K562 (cell line): ENCODE measurements around the gene LRRC3B.

Experiments
- CTCF ChIP-seq, 3 experiments: IDR thresholded peaks in 2 of 3; conservative IDR thresholded peaks in 1 of 3; 2 replicates each; pipeline ENCODE4 v1.5.1; 2011 to 2012; ENCODE audit warnings: low read length in 3 of 3, mild to moderate bottlenecking in 3 of 3, control low read depth in 2 of 3, improper control_type of control experiment in 1 of 3, inconsistent platforms in 1 of 3, low read depth in 1 of 3, mixed read lengths in 1 of 3, moderate library complexity in 1 of 3; ENCODE audit not compliant: insufficient read depth in 2 of 3
- GTF3C2 ChIP-seq: IDR thresholded peaks from 3 replicates; pipeline ENCODE4 v1.6.1; 2011; ENCODE audit warnings: borderline replicate concordance, mild to moderate bottlenecking, moderate library complexity; ENCODE audit not compliant: insufficient read length; ENCODE audit errors: extremely low read depth
- HNRNPL ChIP-seq: fragments of 200-400 bp; formaldehyde crosslinking; IDR thresholded peaks from 2 replicates; pipeline ENCODE4 v1.6.1; 2017; ENCODE audit warnings: low read depth, mild to moderate bottlenecking, low read length
- MAFK ChIP-seq: IDR thresholded peaks from 2 replicates; pipeline ENCODE4 v1.6.1; 2011; ENCODE audit warnings: low read length, improper control_type of control experiment
- POLR2AphosphoS5 ChIP-seq: IDR thresholded peaks from 2 replicates; pipeline ENCODE4 v1.6.1; 2011; ENCODE audit warnings: mild to moderate bottlenecking, low read depth, low read length, moderate library complexity; ENCODE audit not compliant: control insufficient read depth, insufficient read depth
- SIRT6 ChIP-seq: IDR thresholded peaks from one replicate; pipeline ENCODE4 v1.6.1; 2012; ENCODE audit warnings: low read depth, mild to moderate bottlenecking, control low read depth, inconsistent platforms, low read length, moderate library complexity
- ZBTB8A ChIP-seq: fragments of 450-650 bp; IDR thresholded peaks from 2 replicates; pipeline ENCODE4 v1.6.1; 2018; ENCODE audit warnings: mild to moderate bottlenecking, moderate library complexity; ENCODE audit not compliant: partially characterized antibody
- ZNF263 ChIP-seq: sonication (generic); formaldehyde crosslinking; IDR thresholded peaks from 2 replicates; pipeline ENCODE4 v1.8.0; 2022; ENCODE audit warnings: mild to moderate bottlenecking, missing genetic modification reagents, borderline replicate concordance

GRCh38 chr3:26655231-26655630 is 32.7 kb downstream of the LRRC3B start:
- no peak for TF ChIP-seq CTCF (IDR thresholded peaks at IDR 0.05 in 2 of 3, conservative IDR thresholded peaks at IDR 0.05 in 1 of 3; ENCODE audit: insufficient read depth in 2 of 3, low read depth in 1 of 3, low read length in 3 of 3)
- TF ChIP-seq GTF3C2: no peak
- TF ChIP-seq SIRT6: no peak
- no peak for TF ChIP-seq HNRNPL
- no peak for TF ChIP-seq POLR2AphosphoS5
- no peak for TF ChIP-seq MAFK
- no peak for TF ChIP-seq ZNF263 (CRISPR knock-in tag)
- TF ChIP-seq ZBTB8A: no peak
